GM23338 (cell line): ENCODE measurements around the gene SBF2.

Experiments
- CTCF ChIP-seq, 2 experiments: fragments of 200-600 bp in 1 of 2; sonication (generic) in 1 of 2; conservative IDR thresholded peaks; 2 replicates each; pipeline versions ENCODE4 v1.5.1 to v1.6.1; 2016 to 2017; ENCODE audit warnings: antibody characterized with exemption in 2 of 2, low read depth in 2 of 2, mild to moderate bottlenecking in 2 of 2, moderate library complexity in 1 of 2
- ETS1 ChIP-seq: IDR thresholded peaks from 2 replicates; pipeline ENCODE4 v1.6.1; 2016; ENCODE audit warnings: antibody characterized with exemption
- EZH2 ChIP-seq: fragments of 200-600 bp; sonication (generic); IDR thresholded peaks from one replicate; pipeline ENCODE4 v1.8.0; 2017; ENCODE audit warnings: antibody characterized with exemption, mild to moderate bottlenecking, low read depth; ENCODE audit not compliant: unreplicated experiment
- EZH2phosphoT487 ChIP-seq: fragments of 200-600 bp; sonication (generic); IDR thresholded peaks from one replicate; pipeline ENCODE4 v1.8.1; 2018; ENCODE audit warnings: antibody characterized with exemption; ENCODE audit not compliant: unreplicated experiment
- JUNB ChIP-seq: IDR thresholded peaks from one replicate; pipeline ENCODE4 v1.6.1; 2016; ENCODE audit warnings: antibody characterized with exemption; ENCODE audit not compliant: unreplicated experiment
- POLR2AphosphoS5 ChIP-seq: IDR thresholded peaks from 2 replicates; pipeline ENCODE4 v1.6.1; 2016; ENCODE audit warnings: antibody characterized with exemption, low read depth
- STAT1 ChIP-seq: IDR thresholded peaks from one replicate; pipeline ENCODE4 v1.6.1; 2016; ENCODE audit warnings: antibody characterized with exemption; ENCODE audit not compliant: unreplicated experiment
- ZNF462 ChIP-seq: fragments of 250-450 bp; sonication (Bioruptor Pico); IDR thresholded peaks from 2 replicates; pipeline ENCODE4 v1.5.0; 2020; ENCODE audit warnings: mild to moderate bottlenecking, moderate library complexity
- TF ChIP-seq, protein P1 (sequence below): IDR thresholded peaks from one replicate; pipeline ENCODE4 v1.6.1; 2018; ENCODE audit warnings: antibody characterized with exemption; ENCODE audit not compliant: unreplicated experiment

DNA sequence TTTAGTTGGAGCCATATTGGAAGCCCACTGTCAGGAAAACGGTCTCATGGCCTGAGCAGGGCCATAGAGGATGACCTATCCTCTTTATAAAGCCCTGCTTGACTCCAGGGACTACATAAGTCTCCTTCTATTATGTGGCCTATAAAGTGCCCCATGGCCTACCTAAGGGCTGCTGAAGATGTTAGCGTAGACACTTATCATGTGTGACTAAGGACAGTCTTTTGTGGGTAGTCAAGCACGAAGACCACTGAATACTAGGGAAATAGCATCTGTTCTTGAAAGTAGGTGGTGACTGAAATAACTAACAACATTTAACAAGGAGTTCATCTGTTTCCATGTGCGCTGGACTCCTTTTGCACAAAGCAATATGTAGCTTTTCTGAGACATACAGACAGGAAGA lies 513.1 kb downstream of the SBF2 start:
- TF ChIP-seq CTCF (conservative IDR thresholded peaks at IDR 0.05; ENCODE audit: low read depth in 2 of 2) = no peak
- no peak for TF ChIP-seq POLR2AphosphoS5
- TF ChIP-seq, protein P1, sequence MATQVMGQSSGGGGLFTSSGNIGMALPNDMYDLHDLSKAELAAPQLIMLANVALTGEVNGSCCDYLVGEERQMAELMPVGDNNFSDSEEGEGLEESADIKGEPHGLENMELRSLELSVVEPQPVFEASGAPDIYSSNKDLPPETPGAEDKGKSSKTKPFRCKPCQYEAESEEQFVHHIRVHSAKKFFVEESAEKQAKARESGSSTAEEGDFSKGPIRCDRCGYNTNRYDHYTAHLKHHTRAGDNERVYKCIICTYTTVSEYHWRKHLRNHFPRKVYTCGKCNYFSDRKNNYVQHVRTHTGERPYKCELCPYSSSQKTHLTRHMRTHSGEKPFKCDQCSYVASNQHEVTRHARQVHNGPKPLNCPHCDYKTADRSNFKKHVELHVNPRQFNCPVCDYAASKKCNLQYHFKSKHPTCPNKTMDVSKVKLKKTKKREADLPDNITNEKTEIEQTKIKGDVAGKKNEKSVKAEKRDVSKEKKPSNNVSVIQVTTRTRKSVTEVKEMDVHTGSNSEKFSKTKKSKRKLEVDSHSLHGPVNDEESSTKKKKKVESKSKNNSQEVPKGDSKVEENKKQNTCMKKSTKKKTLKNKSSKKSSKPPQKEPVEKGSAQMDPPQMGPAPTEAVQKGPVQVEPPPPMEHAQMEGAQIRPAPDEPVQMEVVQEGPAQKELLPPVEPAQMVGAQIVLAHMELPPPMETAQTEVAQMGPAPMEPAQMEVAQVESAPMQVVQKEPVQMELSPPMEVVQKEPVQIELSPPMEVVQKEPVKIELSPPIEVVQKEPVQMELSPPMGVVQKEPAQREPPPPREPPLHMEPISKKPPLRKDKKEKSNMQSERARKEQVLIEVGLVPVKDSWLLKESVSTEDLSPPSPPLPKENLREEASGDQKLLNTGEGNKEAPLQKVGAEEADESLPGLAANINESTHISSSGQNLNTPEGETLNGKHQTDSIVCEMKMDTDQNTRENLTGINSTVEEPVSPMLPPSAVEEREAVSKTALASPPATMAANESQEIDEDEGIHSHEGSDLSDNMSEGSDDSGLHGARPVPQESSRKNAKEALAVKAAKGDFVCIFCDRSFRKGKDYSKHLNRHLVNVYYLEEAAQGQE = no peak
- TF ChIP-seq EZH2 = no peak
- TF ChIP-seq JUNB = no peak
- no peak for TF ChIP-seq EZH2phosphoT487
- no peak for TF ChIP-seq ZNF462 (CRISPR knock-in tag)
- TF ChIP-seq ETS1 = no peak
- no peak for TF ChIP-seq STAT1
